ENCODE data around the gene FAHD1.
A peak's percentile ranks its signal among the peaks of the same experiment; 100 is the strongest.

Gene FAHD1

DNA sequence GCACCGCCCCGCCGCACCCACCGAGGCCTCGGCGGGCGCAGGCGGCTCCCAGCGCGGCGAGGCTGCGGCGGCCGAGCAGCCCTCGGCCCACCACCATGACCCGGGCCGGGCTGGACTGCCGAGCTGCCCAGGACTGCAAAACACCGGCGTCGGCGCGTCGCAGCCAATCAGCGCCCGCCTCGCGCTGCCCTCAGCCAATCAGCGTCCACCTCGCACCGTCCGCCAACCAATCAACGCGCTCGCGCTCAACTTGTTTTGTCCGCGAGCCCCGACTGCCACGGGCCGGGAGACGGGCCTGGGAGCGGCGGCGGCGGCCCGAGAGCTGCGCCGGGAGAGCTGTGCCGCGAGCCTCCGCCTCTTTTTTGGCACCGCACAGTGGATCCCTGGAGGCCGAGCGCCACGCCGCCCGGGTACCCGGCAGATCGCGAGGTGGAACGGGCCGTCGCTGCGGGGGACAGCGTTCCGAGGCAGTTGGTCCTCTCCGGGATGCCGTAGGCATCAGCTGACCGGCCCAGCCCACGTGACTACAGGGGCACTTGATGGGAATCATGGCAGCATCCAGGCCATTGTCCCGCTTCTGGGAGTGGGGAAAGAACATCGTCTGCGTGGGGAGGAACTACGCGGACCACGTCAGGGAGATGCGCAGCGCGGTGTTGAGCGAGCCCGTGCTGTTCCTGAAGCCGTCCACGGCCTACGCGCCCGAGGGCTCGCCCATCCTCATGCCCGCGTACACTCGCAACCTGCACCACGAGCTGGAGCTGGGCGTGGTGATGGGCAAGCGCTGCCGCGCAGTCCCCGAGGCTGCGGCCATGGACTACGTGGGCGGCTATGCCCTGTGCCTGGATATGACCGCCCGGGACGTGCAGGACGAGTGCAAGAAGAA lies at the start of gene FAHD1, which contains the start of gene HAGH:
Gene FAHD1 (plus strand): TSS at position 516 of the 883 bp plus-strand sequence. CDS start 33 bp downstream, at position 549.
Gene HAGH (minus strand): TSS at position 135 of the 883 bp plus-strand sequence. CDS start 38 bp downstream, at position 97.
- peak; percentile 63 for DNase-seq

DNA sequence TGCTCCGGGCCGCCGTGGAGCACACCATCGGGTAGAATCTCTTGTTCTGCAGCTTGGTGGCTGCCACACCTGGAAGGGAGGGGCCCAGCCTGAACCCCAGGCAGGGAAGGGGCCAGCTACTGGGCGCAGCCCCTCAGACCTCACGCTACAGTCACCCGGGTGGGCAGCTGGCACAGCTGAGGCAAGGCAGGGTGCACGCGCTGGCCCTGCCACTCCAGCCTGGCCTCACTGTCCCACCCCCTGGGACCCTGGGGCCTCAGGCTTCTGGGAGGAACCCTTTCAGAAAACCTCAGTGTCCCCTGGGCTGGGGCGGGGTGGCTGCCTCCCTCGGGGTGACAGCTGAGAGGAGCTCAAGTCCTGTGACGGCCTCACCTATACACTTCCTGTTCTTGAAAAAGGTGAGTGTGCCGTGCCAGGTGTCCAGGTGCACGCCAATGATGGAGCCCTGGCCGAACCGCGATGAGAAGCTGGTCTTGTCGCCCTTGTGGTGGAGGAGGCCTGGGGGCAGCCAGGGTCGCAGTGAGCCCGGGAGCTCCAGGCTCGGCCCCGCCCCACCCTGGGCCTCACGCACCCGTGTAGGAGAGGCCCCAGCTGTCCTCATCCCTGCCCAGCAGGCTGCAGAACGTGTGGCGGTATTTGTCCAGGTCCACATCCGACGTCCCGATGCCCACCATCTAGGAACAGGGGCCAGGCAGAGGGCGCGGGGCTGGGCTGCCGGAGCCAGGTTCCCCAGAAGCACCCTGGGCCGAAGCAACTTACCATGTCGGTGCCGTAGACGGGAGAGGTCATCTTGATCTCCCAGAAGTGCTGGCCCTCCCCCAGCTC lies 49.4 kb upstream of the FAHD1 start:
- DNase-seq, result no peak

DNA sequence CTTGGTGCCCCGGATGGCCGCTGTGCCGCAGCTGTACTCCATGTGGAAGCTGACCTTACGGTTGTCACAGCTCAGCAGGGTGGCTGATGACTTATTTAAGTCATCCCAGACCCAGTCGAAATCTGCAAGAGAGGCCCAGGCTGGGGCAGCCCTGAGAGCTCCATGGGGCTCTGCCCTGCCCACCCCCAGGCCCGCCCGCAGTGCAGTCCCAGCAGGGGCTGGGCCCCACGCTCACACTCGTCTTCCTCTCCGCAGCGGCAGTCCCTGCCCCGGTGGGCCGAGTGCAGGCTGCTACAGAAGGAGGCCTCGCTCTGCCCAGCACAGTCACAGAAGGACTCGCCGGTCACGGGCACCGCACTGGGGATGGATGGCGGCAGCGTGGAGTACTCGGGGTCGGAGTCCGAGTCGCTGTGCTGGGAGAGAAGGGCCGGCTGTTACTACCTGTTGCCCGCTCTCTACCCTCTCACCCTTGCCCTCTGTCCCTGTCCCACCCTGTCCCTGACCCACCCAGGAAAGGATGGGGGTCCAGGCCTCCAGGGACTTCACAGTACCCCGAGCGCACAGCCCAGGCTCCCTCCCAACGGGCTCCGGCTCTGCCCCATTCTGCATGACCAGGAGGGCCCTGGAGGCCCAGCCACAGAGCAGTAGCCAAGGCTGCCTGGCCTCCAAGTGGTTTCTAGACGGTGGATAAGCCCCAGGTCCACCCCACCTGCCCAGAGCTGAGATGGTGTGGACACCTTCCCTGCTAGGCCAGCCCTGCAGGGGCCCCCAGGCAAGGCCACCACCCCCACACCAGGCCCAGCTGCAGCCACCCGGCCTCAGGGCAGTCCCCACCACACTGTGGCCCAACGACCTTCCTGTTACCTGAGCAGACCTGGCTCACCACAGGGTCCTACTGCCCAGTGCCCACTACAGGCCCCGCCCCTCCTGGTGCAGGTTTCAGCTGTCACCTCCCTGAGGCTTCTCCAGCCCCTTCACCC lies 48.5 kb upstream of the FAHD1 start:
- DNase-seq, result no peak

DNA sequence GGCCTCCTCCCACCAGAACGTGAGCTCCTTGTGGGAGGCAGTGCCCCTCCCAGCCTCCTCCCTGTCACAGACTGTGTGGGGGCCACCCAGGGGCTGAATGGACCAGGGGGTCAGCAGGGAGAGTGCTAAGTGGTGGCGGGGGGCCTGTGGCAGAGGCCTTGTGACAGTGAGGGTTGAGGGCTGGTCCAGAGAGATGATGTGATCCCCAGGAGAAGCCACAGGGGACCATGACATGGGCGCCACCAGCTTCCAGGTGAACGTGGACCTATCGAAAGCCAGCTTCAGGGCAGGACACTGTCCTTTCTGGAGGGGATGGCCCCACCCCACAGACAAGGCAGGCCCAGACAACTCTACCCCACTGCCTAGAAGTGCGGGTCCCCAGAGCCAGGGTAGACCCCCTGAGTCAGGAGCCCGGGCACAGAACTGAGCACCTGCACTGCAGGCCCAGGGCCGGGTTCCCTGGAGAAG lies 47.7 kb upstream of the FAHD1 start:
- no peak for DNase-seq

DNA sequence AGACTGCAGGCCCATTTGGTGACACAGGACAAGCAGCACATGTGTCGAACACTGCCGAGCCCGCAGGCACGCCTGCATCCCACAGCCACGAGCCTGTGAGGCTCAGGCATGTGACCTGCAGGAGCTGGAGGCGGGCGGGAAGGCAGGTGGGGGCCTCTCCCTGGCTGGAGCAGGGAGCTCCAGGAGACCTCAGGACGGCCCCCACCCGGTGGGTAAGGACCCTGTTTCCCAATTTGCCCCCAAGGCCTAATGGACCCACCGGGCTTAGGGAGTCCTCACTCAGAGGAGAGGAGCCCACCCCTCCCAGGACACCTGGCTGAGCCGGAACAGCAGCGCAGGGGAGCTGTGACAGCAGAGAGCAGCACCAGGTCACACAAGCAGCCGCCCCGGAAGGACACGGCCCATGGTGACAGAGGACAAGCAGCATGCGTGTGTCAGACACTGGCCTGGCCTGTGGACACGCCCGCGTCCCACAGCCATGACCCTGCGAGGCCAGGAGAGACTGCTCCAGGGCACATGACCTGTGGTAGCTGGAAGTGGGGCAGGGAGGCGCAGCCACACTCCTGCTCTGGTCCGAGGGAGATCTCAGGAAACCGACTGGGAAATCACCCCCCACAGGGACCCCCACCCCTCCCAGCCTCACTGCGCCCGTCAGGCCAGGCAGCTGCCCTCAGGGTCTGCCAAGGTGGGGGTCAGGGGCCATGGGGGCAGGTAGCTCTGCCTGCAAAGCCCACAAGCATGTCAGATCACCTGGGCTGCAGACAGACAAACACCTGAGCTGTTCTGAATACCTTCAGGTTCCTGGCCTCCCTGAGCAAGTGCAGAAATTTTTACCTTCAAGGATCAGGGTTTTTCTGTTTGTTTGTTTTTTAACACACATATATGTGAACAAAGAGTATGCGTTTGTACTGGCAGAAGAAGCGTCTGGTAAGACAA lies 47.0 kb upstream of the FAHD1 start:
- no peak for DNase-seq

DNA sequence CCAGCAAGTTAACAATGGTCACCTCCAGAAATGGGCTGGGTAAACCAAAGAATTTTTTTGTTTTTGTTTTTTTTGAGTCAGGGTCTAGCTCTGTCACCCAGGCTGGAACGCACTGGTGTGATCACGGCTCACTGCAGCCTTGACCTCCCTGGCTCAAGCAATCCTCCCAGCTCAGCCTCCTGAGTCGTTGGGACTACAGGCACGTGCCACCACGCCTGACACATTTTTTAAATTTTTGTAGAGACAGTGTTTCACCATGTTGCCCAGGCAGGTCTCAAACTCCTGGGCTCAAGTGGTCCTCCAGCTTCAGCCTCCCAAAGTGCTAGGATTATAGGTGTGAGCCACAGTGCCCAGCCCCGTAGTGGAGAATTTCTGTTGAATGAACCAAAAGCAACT lies 46.3 kb upstream of the FAHD1 start:
- no peak for DNase-seq

DNA sequence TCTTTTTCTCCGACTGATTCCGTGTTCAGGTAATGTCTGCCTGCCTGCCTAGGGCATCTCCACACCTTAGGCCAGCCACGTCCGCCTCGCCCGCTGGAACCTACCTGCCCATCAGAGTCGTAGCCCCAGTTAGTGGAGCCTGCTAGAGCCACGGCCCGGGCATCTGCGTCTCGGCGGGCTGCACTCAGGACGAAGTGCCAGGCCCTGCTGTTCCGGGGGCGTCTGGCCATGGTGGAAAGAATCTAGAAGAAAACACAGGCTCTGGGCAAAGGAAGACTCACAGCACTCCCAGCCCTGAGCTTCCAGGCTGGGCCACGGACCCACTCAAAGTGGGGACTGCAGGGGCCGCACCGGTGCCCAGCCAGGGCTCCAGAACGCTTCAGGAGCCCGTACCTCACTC lies 45.8 kb upstream of the FAHD1 start:
- DNase-seq, result no peak

DNA sequence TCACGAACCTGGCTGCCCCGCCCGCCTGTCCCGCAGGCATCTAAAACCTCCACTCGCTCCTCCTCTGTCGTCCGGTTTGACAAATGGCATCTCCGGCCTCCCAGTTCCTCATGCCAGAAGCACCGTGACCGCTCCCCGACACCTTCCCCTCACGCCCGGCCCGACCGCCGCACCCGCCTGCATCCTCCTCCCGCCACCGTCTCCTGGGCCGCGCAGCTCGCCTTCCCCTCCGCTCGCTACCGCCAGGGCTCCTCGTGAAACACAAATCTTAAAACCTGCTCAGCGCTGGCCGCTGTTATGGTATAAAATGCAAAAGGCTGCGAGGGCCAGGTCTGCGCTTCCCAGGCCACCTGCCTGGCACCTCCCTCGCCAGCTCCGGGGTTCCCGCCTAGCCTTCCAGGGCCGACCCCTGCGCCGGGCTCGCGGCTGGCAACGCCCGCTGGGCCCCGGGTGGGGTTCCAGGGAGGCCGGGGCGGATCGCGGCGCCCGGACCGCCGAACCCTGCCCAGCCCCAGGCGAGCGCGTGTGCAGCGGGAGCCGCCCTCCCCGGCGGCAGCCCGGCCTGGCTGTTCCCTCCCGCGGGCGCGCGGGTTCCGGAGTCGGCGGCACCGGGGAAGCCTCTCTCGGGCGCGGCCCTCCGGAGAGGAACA lies 45.1 kb upstream of the FAHD1 start:
- no peak for DNase-seq

DNA sequence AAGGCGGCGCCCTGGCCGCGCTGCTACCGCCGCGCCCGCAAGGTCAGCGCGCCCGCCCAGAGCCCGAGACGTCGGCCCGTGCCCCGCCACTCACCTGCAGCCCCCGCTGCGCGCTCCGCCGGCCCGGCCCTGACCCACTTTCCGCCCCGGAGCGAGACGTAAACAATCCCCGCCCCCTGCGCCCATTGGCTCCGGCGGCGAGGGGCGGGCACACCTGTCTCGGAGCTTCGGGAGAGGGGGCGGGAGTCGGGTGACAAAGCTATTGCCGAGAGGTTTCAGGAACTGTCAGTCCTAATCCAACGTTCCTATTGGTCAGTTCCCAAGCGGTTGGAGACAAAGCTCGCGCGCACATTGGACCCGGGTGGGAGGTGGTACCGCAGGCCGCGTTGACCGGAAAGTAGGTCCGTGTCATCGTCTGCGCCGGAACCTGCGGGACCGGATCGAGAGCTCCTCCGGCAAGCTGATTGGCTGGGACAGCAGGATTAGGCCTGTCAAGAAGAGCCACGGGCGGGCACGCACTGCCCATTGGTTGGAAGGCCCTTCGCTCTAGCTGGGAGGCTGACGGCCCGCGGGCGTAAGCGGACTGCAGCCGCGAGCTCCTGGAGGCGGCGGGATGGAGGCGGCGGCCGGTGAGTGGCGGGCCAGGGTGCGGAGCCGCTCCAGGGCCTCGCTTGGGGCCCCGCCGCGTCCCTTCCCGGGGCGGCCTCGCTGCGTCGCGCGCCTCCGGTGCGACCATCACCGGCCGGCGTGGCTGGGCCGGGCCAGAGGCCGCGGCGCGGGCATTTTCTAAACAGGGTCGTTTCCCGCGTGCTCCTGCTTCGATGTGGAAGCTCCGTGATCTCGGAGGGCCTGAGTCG lies 44.4 kb upstream of the FAHD1 start, which contains the start of the genes NUBP2 and SPSB3:
Gene NUBP2 (plus strand): TSS at position 553 of the 857 bp plus-strand sequence. CDS start 61 bp downstream, at position 614.
Gene SPSB3 (minus strand): TSS at position 164 of the 857 bp plus-strand sequence. CDS start 1,088 bp downstream, outside the sequence.
- peak; percentile 95 for DNase-seq

DNA sequence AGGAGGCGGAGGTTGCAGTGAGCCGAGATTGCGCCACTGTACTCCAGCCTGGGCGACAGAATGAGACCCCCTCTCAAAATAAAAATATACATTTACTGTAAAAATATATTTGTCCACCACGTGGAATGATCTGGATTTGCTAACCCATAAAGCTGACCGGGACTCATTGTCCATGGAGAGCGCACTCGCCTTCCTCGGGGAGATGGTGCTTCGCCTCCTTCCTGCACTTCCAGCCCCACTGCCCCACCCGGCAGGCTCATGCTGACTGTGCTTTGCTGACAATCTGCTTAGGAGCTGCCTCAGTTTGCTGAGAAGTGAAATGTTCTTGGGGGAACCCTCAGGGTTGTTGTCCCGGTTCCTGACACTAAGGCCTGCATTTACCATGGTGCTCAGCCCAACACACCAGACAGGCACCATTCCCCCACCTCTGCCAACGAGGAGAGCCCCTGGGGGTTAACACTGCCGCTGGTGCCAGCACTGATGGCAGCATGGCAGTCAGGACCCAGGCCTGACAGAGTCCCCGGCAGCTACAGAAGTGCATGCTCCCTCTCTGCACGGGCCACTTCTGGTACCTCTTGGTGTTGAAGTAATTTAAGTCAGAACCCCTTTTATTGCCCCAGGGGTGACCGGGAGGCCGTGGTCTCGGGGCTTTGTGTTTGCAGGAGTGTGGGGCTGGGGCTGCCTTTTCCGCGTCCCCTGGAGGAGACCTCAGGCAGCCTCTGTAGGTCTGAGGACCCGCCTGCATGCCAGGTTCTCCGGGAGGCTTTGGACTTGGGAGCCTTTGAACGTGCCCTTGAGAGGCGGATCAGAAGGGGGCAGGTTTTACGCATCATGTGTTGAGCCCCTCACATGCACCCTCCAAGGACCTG lies 41.8 kb upstream of the FAHD1 start:
- no peak for DNase-seq

DNA sequence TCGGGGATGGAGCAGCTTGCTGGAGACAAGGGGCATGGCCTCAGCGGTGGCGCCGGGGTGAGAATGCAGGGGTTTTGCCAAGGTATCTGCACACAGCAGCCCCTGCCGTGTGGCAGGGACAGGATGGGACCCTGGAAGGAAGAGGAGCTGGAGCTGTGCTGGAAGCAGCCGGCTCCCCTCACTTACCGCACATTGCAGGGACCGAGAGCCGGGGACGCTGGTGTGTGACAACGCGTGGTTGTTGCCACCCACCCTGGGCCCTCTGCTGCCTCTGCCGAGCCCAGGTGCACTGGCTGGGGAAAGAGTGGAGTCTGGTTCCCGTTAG lies 41.2 kb upstream of the FAHD1 start:
- no peak for DNase-seq

DNA sequence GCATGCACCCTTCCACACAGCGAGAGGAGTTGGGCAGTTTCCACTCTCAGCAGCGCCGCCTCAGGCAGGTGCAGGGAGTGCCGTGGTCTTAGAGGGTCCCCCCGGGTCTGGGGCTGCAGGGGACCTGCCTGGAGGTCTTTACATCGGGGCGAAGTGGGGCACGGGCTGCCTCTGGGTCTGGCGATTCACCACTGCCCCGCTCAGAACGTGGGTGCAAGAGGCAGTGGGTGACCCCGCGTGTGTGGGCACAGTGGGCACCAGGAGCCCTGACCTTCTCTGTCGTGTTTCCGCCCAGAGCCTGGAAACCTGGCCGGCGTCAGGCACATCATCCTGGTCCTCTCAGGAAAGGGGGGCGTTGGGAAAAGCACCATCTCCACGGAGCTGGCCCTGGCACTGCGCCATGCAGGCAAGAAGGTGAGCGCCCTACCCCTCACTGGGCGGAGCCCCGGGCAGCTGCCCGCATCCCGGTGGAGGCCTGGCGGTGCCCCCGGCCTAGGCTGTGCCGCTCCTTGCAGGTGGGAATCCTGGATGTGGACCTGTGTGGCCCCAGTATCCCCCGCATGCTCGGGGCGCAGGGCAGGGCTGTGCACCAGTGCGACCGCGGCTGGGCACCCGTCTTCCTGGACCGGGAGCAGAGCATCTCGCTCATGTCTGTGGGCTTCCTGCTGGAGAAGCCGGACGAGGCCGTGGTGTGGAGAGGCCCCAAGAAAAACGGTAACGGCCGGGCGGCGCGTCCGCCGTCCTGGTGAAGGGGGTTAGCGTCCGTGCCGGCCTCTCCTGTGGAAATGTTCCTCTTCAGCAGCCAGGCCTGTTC lies 40.6 kb upstream of the FAHD1 start:
- no peak for DNase-seq

DNA sequence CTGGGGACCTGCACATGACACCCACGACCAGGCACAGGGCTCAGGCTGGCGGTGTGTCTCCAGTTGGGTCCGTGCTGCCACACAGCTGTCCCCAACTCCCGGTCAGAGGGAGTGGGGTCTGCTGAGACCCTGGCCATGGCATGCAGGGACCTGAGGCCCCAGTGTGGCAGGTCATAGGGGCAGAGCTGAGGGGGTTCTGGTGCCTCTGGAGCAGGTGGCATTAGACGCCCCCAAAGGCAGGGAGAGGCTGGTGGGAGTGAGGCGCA lies 40.0 kb upstream of the FAHD1 start:
- DNase-seq, result no peak

DNA sequence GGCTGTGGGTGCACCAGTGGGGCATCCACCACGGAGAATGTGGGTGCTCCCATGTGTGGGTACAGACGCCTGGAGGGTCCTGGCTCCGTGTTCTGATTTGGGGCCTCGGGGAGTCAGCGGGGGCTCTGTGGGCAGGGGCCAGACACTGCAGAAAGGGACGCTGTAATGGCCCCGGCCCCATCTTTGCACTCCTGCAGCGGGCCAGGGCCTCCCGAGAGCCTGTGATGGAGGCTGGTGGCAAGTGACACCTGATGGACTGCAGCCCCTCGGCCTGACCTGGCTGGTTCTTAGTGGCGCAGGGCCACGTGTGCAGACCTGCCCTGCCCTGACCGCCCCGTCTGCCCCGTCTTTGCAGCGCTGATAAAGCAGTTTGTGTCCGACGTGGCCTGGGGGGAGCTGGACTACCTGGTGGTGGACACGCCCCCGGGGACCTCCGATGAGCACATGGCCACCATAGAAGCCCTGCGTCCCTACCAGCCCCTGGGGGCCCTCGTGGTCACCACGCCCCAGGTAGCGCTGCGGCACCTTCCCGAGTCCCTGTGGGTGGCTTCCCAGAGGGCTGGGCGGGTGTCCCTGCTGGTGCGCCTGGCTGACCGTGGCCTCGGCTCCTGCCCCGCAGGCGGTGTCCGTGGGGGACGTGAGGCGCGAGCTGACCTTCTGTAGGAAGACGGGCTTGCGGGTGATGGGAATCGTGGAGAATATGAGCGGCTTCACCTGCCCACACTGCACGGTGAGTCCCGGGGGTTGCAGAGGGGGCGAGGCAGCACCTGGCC lies 39.5 kb upstream of the FAHD1 start:
- no peak for DNase-seq

DNA sequence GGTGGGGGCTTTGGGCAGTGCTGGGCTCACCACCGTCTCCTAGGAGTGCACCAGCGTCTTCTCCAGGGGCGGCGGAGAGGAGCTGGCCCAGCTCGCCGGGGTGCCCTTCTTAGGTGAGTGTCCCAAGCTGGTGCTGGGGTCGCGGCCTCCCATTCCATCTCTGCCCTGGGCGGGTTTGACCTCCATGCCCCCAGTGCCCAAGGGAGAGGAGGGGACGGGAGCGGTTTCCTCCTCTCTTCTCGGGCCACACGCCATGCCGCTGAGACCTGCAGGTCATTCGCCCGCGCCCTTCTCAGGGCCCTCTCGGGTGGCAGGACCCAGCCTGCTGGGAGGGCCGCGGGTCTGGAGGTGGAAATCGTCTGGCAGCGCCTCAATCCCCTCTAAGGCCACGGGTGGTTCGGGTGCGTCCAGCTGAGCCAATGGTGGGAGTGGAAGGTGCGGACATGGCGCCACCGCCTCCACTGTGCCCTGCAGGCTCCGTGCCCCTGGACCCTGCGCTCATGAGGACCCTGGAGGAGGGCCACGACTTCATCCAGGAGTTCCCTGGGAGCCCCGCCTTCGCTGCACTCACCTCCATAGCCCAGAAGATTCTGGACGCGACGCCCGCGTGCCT lies 38.8 kb upstream of the FAHD1 start:
- no peak for DNase-seq

DNA sequence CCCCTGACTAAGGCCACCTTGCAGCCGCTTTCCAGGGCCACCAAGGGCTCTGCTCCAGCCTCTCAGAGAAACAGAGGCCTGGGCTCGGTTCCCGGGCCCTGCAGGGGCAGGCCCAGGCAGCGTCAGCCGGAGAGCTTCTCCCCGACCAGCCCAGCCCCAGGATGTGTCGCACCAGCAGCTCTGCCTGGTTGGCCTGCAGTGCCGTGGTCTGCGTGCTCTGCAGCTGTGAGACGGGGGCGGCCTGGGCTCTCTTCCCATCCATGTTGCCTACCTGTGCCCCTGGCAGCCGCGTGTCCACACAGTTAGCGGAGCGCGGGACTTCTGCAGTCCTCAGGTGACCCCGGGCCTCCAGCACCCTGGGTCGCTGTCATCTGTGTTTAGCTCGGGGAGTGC lies 38.3 kb upstream of the FAHD1 start:
- DNase-seq, result no peak

DNA sequence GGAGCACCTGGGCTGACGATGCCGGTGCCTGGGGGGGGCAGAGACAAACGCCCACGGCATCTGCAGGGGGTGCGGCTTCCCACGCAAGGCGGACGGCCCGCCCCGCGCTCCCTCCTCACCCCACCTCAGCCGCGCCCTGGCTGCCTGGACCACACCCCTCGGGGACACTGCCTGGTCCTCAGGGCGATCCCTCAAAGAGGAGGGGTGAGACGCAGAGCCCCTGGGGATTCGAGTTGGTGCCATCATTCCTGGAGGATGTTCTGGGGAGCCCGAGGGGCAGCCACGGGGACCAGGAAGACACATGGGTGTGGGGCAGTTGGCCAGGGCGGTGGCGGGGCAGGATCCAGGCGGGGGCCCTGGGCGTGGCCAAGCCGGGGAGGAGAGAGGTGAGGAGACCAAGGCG lies 37.4 kb upstream of the FAHD1 start:
- DNase-seq, result no peak
